WERI-Rb-1 (cell line): ENCODE data around the gene KCNB1.

Source experiments
- DNase-seq: peaks from one replicate; pipeline ENCODE4 v3.0.0-alpha.2; 2020
- H3K27ac ChIP-seq: fragments of 250-450 bp; sonication (Bioruptor Pico); 2 replicates; pipeline ENCODE4 v1.5.1; 2020; ENCODE audit warnings: mild to moderate bottlenecking, moderate library complexity
- H3K27me3 ChIP-seq: fragments of 250-450 bp; sonication (Bioruptor Pico); 2 replicates; pipeline ENCODE4 v1.5.1; 2021; ENCODE audit warnings: mild to moderate bottlenecking, low read depth, moderate library complexity; ENCODE audit not compliant: insufficient read depth, severe bottlenecking
- H3K36me3 ChIP-seq: fragments of 250-450 bp; sonication (Bioruptor Pico); 2 replicates; pipeline ENCODE4 v1.5.1; 2020; ENCODE audit warnings: mild to moderate bottlenecking, moderate library complexity
- H3K4me3 ChIP-seq: 2 replicates; pipeline ENCODE4 v1.5.1; 2011; ENCODE audit warnings: low read depth, mild to moderate bottlenecking, control low read depth, low read length
- H3K9me3 ChIP-seq: fragments of 250-450 bp; sonication (Bioruptor Pico); 2 replicates; pipeline ENCODE4 v1.5.1; 2021; ENCODE audit warnings: mild to moderate bottlenecking, moderate library complexity; ENCODE audit not compliant: severe bottlenecking
- TF ChIP-seq, protein P1 (sequence below): IDR thresholded peaks from 2 replicates; pipeline ENCODE4 v1.5.1; 2011; ENCODE audit warnings: low read depth, mild to moderate bottlenecking, control low read depth, inconsistent platforms, low read length

KCNB1 gene

GRCh38 chr20:49481116-49481515 is 1.4 kb downstream of the KCNB1 start:
- TF ChIP-seq, protein P1, sequence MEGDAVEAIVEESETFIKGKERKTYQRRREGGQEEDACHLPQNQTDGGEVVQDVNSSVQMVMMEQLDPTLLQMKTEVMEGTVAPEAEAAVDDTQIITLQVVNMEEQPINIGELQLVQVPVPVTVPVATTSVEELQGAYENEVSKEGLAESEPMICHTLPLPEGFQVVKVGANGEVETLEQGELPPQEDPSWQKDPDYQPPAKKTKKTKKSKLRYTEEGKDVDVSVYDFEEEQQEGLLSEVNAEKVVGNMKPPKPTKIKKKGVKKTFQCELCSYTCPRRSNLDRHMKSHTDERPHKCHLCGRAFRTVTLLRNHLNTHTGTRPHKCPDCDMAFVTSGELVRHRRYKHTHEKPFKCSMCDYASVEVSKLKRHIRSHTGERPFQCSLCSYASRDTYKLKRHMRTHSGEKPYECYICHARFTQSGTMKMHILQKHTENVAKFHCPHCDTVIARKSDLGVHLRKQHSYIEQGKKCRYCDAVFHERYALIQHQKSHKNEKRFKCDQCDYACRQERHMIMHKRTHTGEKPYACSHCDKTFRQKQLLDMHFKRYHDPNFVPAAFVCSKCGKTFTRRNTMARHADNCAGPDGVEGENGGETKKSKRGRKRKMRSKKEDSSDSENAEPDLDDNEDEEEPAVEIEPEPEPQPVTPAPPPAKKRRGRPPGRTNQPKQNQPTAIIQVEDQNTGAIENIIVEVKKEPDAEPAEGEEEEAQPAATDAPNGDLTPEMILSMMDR, result no peak

DNA sequence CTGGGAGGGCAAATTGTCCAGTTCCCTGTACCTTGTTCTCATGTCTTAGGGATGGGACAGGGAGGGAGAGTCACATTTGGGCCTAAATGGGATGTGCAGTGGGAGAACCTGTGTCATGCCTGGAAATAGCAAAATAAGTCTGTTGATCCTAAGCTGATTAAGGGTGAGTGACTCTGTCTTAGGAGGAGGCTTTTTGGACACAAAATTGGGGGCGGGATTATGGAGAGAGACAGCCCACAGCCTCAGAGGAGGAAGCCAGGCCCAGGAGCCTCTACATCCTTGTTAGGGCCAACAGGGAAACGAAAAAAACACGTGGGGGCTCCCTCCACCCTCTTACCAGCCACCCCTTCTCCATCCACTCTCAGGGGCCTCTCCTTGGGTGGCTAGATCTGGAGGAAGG is 2.2 kb downstream of the KCNB1 start:
- H3K36me3 ChIP-seq, result peaks cover 43% of the 10 kb centered on the region
- peak overlapping the region; percentile 87 for H3K27ac ChIP-seq
- TF ChIP-seq, protein P1, result no peak
- H3K9me3 ChIP-seq, result peaks cover 3% of the 10 kb centered on the region
- peak; percentile 89 for DNase-seq
- H3K4me3 ChIP-seq, result peak overlapping the region; percentile 26
- H3K27me3 ChIP-seq, result no peaks in the 10 kb centered on the region

More at GRCh38 chr20:49481116-49481515, 1.4 kb downstream of the KCNB1 start:
- Histone ChIP-seq H3K9me3 (peaks cover 3% of the 10 kb centered on the region), H3K36me3 (peaks cover 41% of the 10 kb centered on the region), H3K27ac (peak overlapping the region; percentile 87), H3K4me3 (peak overlapping the region; percentile 16), H3K27me3 (no peaks in the 10 kb centered on the region)
- DNase-seq, result no peak

DNA sequence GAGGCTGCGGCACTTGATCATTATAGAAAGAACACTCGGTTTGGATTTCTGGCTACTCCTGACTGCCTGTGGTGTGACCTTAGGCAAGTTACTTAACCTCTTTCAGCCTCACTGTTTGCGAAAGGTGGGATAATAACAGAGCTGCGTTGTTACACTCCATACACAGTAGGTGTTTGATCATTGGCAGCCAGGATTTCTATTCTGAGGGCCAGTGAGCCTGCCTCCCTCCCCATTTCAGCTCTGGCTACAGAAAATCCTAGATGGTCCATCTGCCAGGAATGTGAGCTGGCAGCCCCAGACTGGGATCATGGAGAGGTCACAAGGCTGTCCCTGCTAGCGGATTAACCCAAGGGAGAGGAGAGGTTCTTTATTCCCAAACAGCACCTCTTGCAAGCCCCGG is 2.7 kb downstream of the KCNB1 start:
- DNase-seq, result peak; percentile 93
- H3K4me3 ChIP-seq, result peak overlapping the region; percentile 25; the same call in 1 of the 2 replicates
- peaks cover 48% of the 10 kb centered on the region for H3K36me3 ChIP-seq
- H3K9me3 ChIP-seq, result peaks cover 3% of the 10 kb centered on the region
- TF ChIP-seq, protein P1, result no peak
- peak overlapping the region; percentile 87 for H3K27ac ChIP-seq
- H3K27me3 ChIP-seq, result no peaks in the 10 kb centered on the region

DNA sequence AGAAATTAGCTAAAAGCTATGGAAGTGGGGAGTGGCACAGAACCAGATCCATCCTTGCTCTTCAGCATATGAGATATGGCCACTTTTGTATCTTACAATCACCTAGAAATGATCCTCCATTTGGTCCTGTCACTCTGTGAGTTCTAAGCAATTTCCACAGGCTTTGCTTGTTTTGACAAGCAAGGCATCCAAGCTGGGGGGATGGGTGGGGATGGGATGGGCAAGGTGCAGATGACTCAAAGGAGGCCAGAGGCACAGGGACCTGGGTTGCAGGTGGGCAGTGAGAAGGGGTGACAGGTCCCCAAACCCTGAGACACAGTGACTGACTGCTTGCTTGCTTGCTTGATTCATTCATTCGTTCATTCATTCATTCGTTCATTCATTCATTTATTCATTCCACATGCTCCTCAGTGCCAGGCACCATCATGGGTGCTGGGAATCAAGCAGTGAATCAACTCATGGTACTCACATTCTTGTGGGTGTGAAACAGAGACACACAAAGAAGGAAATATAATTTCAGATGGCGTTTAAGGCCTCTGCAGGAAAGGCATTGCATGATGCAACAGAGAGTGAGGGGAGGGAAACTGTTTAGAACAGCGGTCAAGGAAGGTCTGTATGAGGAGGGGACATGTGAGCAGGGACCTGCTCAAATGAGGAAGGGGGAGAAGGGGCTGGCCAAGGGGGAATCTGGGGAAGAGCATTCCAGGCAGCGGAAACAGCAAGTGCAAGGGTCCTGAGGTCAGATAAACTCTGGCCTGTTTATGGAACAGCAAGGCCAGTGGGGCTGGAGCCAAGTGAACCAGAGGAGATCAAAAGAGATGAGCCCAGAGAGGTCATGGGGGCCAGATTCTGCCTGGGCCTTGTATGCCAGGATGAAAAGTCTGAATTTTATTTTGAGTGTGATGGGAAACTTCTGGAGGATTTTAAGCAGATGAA is 3.4 kb downstream of the KCNB1 start:
- Histone ChIP-seq H3K9me3 (peaks cover 3% of the 10 kb centered on the region), H3K27ac (peak overlapping the region; percentile 87), H3K36me3 (peaks cover 56% of the 10 kb centered on the region), H3K27me3 (no peaks in the 10 kb centered on the region), H3K4me3 (peak overlapping the region; percentile 25; the same call in 1 of the 2 replicates)
- TF ChIP-seq, protein P1, result no peak
- DNase-seq, result no peak

GRCh38 chr20:49478266-49478665 is 4.2 kb downstream of the KCNB1 start:
- TF ChIP-seq, protein P1, result no peak
- no peak for DNase-seq
- H3K9me3 ChIP-seq, result peaks cover 3% of the 10 kb centered on the region
- peak overlapping the region; percentile 87 for H3K27ac ChIP-seq
- no peak overlapping the region for H3K4me3 ChIP-seq
- H3K36me3 ChIP-seq, result peaks cover 61% of the 10 kb centered on the region
- no peaks in the 10 kb centered on the region for H3K27me3 ChIP-seq
